D721Med (cell line): ENCODE results near the gene TBX15.

Source experiments
- DNase-seq: peaks from one replicate; pipeline ENCODE4 v3.0.0; 2011; ENCODE audit warnings: low spot score; ENCODE audit not compliant: insufficient read length
- FAIRE-seq: peaks from 2 replicates; lab custom pipeline; 2011; peaks lifted over from hg19 to GRCh38; lab: Jason Lieb, UNC
- TF ChIP-seq, protein P1 (sequence below): IDR thresholded peaks from 2 replicates; pipeline ENCODE4 v1.5.1; 2012; ENCODE audit warnings: mild to moderate bottlenecking, control low read depth; ENCODE audit not compliant: insufficient read depth; ENCODE audit errors: missing control alignments

The TBX15 gene

DNA sequence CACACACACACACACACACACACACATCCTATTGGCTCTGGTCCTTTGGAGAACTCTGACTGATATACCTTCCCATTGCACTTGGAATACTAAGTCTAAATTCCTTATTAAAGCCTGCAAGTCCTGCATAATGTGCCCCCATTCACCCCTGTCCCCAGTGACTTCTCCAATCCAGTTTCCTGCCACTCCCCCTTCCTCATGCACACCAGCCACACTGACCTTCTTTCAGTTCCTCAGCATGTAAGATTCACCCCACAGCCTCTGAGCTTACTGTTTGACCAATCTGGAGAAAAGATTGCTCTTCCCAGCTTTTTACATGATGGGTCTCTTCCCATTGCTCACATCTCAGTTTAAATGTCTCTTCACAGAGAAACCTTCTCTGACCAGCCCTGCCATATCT, 146.6 kb downstream of the TBX15 start:
- DNase-seq (no peak), FAIRE-seq (no peak)
- TF ChIP-seq, protein P1, sequence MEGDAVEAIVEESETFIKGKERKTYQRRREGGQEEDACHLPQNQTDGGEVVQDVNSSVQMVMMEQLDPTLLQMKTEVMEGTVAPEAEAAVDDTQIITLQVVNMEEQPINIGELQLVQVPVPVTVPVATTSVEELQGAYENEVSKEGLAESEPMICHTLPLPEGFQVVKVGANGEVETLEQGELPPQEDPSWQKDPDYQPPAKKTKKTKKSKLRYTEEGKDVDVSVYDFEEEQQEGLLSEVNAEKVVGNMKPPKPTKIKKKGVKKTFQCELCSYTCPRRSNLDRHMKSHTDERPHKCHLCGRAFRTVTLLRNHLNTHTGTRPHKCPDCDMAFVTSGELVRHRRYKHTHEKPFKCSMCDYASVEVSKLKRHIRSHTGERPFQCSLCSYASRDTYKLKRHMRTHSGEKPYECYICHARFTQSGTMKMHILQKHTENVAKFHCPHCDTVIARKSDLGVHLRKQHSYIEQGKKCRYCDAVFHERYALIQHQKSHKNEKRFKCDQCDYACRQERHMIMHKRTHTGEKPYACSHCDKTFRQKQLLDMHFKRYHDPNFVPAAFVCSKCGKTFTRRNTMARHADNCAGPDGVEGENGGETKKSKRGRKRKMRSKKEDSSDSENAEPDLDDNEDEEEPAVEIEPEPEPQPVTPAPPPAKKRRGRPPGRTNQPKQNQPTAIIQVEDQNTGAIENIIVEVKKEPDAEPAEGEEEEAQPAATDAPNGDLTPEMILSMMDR = no peak
